ENCODE data around the gene TSC2.

TSC2 gene

GRCh38 chr16:2072926-2073325 is 25.1 kb downstream of the TSC2 start:
- no peak overlapping the region for H3K4me3 ChIP-seq (ENCODE audit: low read depth, low read length)
- ChIA-PET CTCF (interaction anchor here (1.1 kb wide), 1 partner anchor 51 kb away, joined by 3 read pairs; no protein-coding TSS in a partner anchor), POLR2A (interaction anchor here (0.8 to 2.3 kb wide), 3 partner anchors 13 to 25 kb away, joined by 4 to 7 read pairs (median 6); partner anchors contain the start of genes NTHL1 and TSC2)
- TF ChIP-seq, protein P1, sequence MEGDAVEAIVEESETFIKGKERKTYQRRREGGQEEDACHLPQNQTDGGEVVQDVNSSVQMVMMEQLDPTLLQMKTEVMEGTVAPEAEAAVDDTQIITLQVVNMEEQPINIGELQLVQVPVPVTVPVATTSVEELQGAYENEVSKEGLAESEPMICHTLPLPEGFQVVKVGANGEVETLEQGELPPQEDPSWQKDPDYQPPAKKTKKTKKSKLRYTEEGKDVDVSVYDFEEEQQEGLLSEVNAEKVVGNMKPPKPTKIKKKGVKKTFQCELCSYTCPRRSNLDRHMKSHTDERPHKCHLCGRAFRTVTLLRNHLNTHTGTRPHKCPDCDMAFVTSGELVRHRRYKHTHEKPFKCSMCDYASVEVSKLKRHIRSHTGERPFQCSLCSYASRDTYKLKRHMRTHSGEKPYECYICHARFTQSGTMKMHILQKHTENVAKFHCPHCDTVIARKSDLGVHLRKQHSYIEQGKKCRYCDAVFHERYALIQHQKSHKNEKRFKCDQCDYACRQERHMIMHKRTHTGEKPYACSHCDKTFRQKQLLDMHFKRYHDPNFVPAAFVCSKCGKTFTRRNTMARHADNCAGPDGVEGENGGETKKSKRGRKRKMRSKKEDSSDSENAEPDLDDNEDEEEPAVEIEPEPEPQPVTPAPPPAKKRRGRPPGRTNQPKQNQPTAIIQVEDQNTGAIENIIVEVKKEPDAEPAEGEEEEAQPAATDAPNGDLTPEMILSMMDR (IDR thresholded peaks at IDR 0.05; ENCODE audit: insufficient read depth, low read length, missing control alignments): no peak
- DNase-seq (ENCODE audit: low read depth, low spot score): no peak

GRCh38 chr16:2074071-2074470 is 26.3 kb downstream of the TSC2 start:
- DNase-seq (ENCODE audit: low read depth, low spot score): no peak
- TF ChIP-seq, protein P1 (IDR thresholded peaks at IDR 0.05; ENCODE audit: insufficient read depth, low read length, missing control alignments): no peak
- H3K4me3 ChIP-seq (ENCODE audit: low read depth, low read length): no peak overlapping the region
- ChIA-PET POLR2A (no interaction called here), CTCF (interaction anchor here (1.1 kb wide), 1 partner anchor 52 kb away, joined by 3 read pairs; no protein-coding TSS in a partner anchor)

- POLR2A ChIA-PET: no interaction called here
- TF ChIP-seq, protein P1 (IDR thresholded peaks at IDR 0.05; ENCODE audit: insufficient read depth, low read length, missing control alignments): no peak
- CTCF ChIA-PET: no interaction called here
- no peak for DNase-seq (ENCODE audit: low read depth, low spot score)
- no peak overlapping the region for H3K4me3 ChIP-seq (ENCODE audit: low read depth, low read length)
These were observed 27.8 kb downstream of the TSC2 start for GRCh38 chr16:2075631-2076030.

DNA sequence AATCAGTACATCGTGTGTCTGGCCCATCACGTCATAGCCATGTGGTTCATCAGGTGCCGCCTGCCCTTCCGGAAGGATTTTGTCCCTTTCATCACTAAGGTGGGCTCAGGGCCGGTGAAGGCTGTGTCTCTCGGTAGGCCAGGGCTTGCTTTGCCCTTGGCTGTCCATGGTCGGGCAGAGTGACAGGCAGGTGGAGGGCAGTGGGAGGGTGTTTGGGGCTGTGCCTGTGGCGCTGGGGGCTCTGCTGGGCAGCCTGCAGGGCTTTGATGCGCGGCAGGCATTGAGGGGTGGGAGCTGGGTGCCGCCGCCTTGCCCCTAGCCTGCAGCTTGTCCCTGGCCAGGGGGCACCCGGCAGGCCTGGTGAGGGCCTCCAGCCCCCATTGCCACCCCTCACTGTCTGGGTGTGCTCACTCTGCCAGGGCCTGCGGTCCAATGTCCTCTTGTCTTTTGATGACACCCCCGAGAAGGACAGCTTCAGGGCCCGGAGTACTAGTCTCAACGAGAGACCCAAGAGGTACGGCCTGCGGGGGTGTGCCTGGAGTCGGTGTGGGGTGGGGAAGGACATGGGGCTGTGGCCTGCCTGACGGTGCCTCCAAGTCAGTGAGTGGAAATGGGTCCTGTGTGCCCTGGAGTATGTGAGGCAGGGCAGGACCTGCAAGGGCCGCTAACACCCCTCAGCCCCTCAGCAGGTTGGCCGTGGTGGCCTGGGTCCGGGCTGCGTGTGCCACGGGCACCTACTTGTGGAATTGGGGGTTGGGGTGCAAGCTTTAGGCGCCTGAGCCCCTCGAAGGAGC is 28.5 kb downstream of the TSC2 start:
- CTCF ChIA-PET: interaction anchor here (1.2 kb wide), 1 partner anchor 54 kb away, joined by 3 read pairs; no protein-coding TSS in a partner anchor
- DNase-seq (ENCODE audit: low read depth, low spot score): no peak
- no peak overlapping the region for H3K4me3 ChIP-seq (ENCODE audit: low read depth, low read length)
- POLR2A ChIA-PET: no interaction called here
- TF ChIP-seq, protein P1 (IDR thresholded peaks at IDR 0.05; ENCODE audit: insufficient read depth, low read length, missing control alignments): no peak

DNA sequence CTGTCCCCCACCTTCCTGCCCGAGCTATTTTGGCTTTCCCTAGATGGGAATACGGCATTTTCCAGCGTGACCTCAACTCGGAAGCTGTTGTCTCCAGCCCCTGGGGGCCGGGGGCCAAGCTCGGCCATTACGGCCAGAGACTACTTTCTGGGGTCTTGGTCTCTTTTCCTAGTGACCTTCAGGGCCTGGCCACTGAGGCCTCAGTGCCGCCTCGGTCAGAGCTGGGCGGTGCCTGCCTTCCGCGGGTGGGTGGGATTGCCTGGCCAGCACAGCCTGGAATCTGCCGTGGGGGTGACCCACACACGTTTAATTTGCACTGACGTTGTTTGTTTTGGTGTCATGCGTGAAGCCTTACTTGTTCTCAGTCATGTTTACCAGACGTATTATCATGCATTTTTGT is 29.2 kb downstream of the TSC2 start:
- TF ChIP-seq, protein P1 (IDR thresholded peaks at IDR 0.05; ENCODE audit: insufficient read depth, low read length, missing control alignments): no peak
- ChIA-PET POLR2A (interaction anchor here (1.5 kb wide), 1 partner anchor 78 kb away, joined by 3 read pairs; the partner anchor contains the start of gene TRAF7), CTCF (interaction anchor here (1.2 kb wide), 1 partner anchor 54 kb away, joined by 3 read pairs; no protein-coding TSS in a partner anchor)
- no peak for DNase-seq (ENCODE audit: low read depth, low spot score)
- H3K4me3 ChIP-seq (ENCODE audit: low read depth, low read length): no peak overlapping the region

DNA sequence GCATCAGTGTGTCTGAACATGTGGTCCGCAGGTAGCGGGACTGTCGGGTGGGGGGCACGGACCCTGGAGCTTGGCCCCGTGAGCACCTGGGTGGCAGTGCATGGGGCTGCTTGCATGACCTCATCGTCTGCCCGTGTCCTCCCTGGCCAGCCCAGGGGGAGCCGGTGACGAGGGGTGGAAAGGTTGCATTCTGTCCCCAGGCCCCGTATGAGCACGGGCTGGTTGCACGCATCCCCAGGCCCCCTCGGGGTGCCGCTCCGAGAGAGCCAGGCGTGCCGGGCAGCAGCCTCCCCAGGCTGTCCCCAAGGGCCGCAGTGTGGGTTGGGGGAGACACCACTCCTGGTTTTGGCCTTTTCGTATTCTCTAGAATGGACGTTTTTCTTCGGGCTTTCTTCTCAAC is 29.9 kb downstream of the TSC2 start:
- no peak for DNase-seq (ENCODE audit: low read depth, low spot score)
- no peak overlapping the region for H3K4me3 ChIP-seq (ENCODE audit: low read depth, low read length)
- TF ChIP-seq, protein P1 (IDR thresholded peaks at IDR 0.05; ENCODE audit: insufficient read depth, low read length, missing control alignments): no peak
- ChIA-PET POLR2A (interaction anchor here (1.5 kb wide), 1 partner anchor 77 kb away, joined by 3 read pairs; the partner anchor contains the start of gene TRAF7), CTCF (interaction anchor here (1.2 kb wide), 1 partner anchor 55 kb away, joined by 3 read pairs; no protein-coding TSS in a partner anchor)
